Neural cell (in vitro differentiated cells): ENCODE results near the gene CASP10. TPM values are rescaled to one million over a fixed set of nuclear protein-coding genes. Genes with fewer than 3 reads are reported as not detected.

Experiments used
- H2AFZ ChIP-seq: fragments of 200-600, 300-800 bp; sonication (generic), shearing (Covaris generic); 2 replicates; pipeline ENCODE4 v1.6.0; 2014; ENCODE audit warnings: low read depth, mild to moderate bottlenecking, antibody characterized with exemption, low read length, moderate library complexity
- H3F3A ChIP-seq: fragments of 200-600 bp; shearing (Covaris generic); 2 replicates; pipeline ENCODE4 v1.6.1; 2016; ENCODE audit warnings: mild to moderate bottlenecking, moderate library complexity, mixed read lengths, antibody characterized with exemption, low read length; ENCODE audit not compliant: insufficient read depth, poor library complexity, severe bottlenecking
- H3K27ac ChIP-seq: fragments of 200-600, 300-800 bp; sonication (generic), shearing (Covaris generic); 2 replicates; pipeline ENCODE4 v1.5.1; 2014; ENCODE audit warnings: mild to moderate bottlenecking, low read length, moderate library complexity
- H3K27me3 ChIP-seq: fragments of 300-800, 200-600 bp; sonication (generic), shearing (Covaris generic); 2 replicates; pipeline ENCODE4 v1.6.0; 2014; ENCODE audit warnings: mild to moderate bottlenecking, low read depth, low read length, moderate library complexity; ENCODE audit not compliant: insufficient read depth
- H3K36me3 ChIP-seq: fragments of 300-800, 200-600 bp; sonication (generic), shearing (Covaris generic); 2 replicates; pipeline ENCODE4 v1.5.1; 2014; ENCODE audit warnings: mild to moderate bottlenecking, antibody characterized with exemption, low read length, moderate library complexity; ENCODE audit not compliant: insufficient read depth
- H3K4me2 ChIP-seq: fragments of 300-800, 200-600 bp; sonication (generic), shearing (Covaris generic); 2 replicates; pipeline ENCODE4 v1.6.0; 2014; ENCODE audit warnings: mild to moderate bottlenecking, low read length
- H3K4me3 ChIP-seq: fragments of 300-800, 200-600 bp; sonication (generic), shearing (Covaris generic); 2 replicates; pipeline ENCODE4 v1.5.1; 2014; ENCODE audit warnings: mild to moderate bottlenecking, low read length, moderate library complexity
- H3K79me2 ChIP-seq: fragments of 200-600 bp; shearing (Covaris generic); replicated peaks from 2 replicates; pipeline ENCODE4 v1.6.0; 2014; ENCODE audit warnings: mild to moderate bottlenecking, low read length, moderate library complexity; ENCODE audit not compliant: insufficient read depth
- H3K9ac ChIP-seq: fragments of 300-800, 200-600 bp; sonication (generic), shearing (Covaris generic); 2 replicates; pipeline ENCODE4 v1.6.1; 2016; ENCODE audit warnings: mild to moderate bottlenecking, low read length, mixed read lengths
- H3K9me2 ChIP-seq: fragments of 200-600 bp; shearing (Covaris generic); 2 replicates; pipeline ENCODE4 v1.6.1; 2016; ENCODE audit warnings: mild to moderate bottlenecking, low read length, mixed read lengths; ENCODE audit not compliant: insufficient read depth
- H3K9me3 ChIP-seq: fragments of 200-600, 300-800 bp; sonication (generic), shearing (Covaris generic); 2 replicates; pipeline ENCODE4 v1.6.1; 2016; ENCODE audit warnings: mild to moderate bottlenecking, mixed run types, low read length, moderate library complexity, mixed read lengths
- H4K20me1 ChIP-seq: fragments of 200-600 bp; shearing (Covaris generic); 2 replicates; pipeline ENCODE4 v1.6.1; 2016; ENCODE audit warnings: mild to moderate bottlenecking, mixed run types; ENCODE audit not compliant: insufficient read depth
- CTCF ChIP-seq: fragments of 450-650 bp; IDR thresholded peaks from 2 replicates; pipeline ENCODE4 v1.5.1; 2014; ENCODE audit warnings: antibody characterized with exemption, mild to moderate bottlenecking, moderate library complexity; ENCODE audit not compliant: poor library complexity, severe bottlenecking
- EP300 ChIP-seq: fragments of 450-650 bp; conservative IDR thresholded peaks from 2 replicates; pipeline ENCODE4 v1.6.1; 2014; ENCODE audit warnings: antibody characterized with exemption, mild to moderate bottlenecking, moderate library complexity; ENCODE audit not compliant: poor library complexity, severe bottlenecking
- EZH2 ChIP-seq: fragments of 200-600, 300-800 bp; shearing (Covaris generic), sonication (generic); IDR thresholded peaks from 2 replicates; pipeline ENCODE4 v1.6.1; 2014; ENCODE audit warnings: antibody characterized with exemption, low read length, borderline replicate concordance, mild to moderate bottlenecking; ENCODE audit not compliant: insufficient read depth, poor library complexity, severe bottlenecking
- MXI1 ChIP-seq: fragments of 450-650 bp; conservative IDR thresholded peaks from 2 replicates; pipeline ENCODE4 v1.6.1; 2014; ENCODE audit warnings: antibody characterized with exemption, mild to moderate bottlenecking; ENCODE audit not compliant: poor library complexity, severe bottlenecking
- POLR2AphosphoS5 ChIP-seq: IDR thresholded peaks from 2 replicates; pipeline ENCODE4 v1.6.1; 2012
- RAD21 ChIP-seq: fragments of 450-650 bp; conservative IDR thresholded peaks from 2 replicates; pipeline ENCODE4 v1.6.1; 2014; ENCODE audit warnings: antibody characterized with exemption, mild to moderate bottlenecking, moderate library complexity
- REST ChIP-seq: IDR thresholded peaks from 2 replicates; pipeline ENCODE4 v1.6.1; 2012; ENCODE audit warnings: borderline replicate concordance
- SMC3 ChIP-seq: fragments of 450-650 bp; conservative IDR thresholded peaks from 2 replicates; pipeline ENCODE4 v1.6.1; 2014; ENCODE audit warnings: antibody characterized with exemption, mild to moderate bottlenecking, moderate library complexity; ENCODE audit not compliant: poor library complexity
- TAF1 ChIP-seq: IDR thresholded peaks from 2 replicates; pipeline ENCODE4 v1.6.1; 2012; ENCODE audit warnings: low read depth
- polyA plus RNA-seq: library from polyadenylated mRNA; depleted of rRNA; stranded (reverse); fragments of >200 nt; gene quantifications from 2 replicates; pipeline ENCODE4 v1.2.3, GENCODE V29; 2014

Gene CASP10
- polyA plus RNA-seq, 1 donor from 2014 or later = not detected

GRCh38 chr2:201262718-201263117, 79.8 kb downstream of the CASP10 start:
- no peaks in the 10 kb centered on the region for H3K36me3 ChIP-seq
- peak overlapping the region; percentile 19 for H3K4me3 ChIP-seq
- H3K79me2 ChIP-seq = no peaks in the 10 kb centered on the region
- H3K9me3 ChIP-seq = no peaks in the 10 kb centered on the region
- H3K9ac ChIP-seq = no peak overlapping the region
- no peak for TF ChIP-seq RAD21
- no peak for TF ChIP-seq TAF1
- no peak for TF ChIP-seq MXI1
- no peak for TF ChIP-seq SMC3
- TF ChIP-seq EP300 = peak; percentile 89
- peak; percentile 55 for TF ChIP-seq POLR2AphosphoS5
- H3K4me2 ChIP-seq = no peak overlapping the region
- H4K20me1 ChIP-seq = no peaks in the 10 kb centered on the region
- no peak overlapping the region for H2AFZ ChIP-seq
- H3K27ac ChIP-seq = peak overlapping the region; percentile 57
- H3K9me2 ChIP-seq = no peaks in the 10 kb centered on the region
- no peaks in the 10 kb centered on the region for H3F3A ChIP-seq
- H3K27me3 ChIP-seq = no peaks in the 10 kb centered on the region

GRCh38 chr2:201263779-201264178, 80.8 kb downstream of the CASP10 start:
- Histone ChIP-seq H3K4me3 (no peak overlapping the region), H4K20me1 (no peaks in the 10 kb centered on the region), H3K9me2 (no peaks in the 10 kb centered on the region), H3K27me3 (no peaks in the 10 kb centered on the region), H3K36me3 (no peaks in the 10 kb centered on the region), H3F3A (no peaks in the 10 kb centered on the region), H3K9me3 (no peaks in the 10 kb centered on the region), H3K4me2 (no peak overlapping the region), H3K27ac (peak overlapping the region; percentile 57), H3K79me2 (no peaks in the 10 kb centered on the region), H2AFZ (no peak overlapping the region), H3K9ac (peak overlapping the region; percentile 1)
- TF ChIP-seq CTCF (no peak), EZH2 (no peak), RAD21 (no peak), SMC3 (no peak), REST (no peak), TAF1 (no peak), EP300 (no peak)
